Iris pigment epithelial cell (primary cell): Measurements from ENCODE around the gene CORO6.
A peak's percentile ranks its signal among the peaks of the same experiment; 100 is the strongest.

Source experiments
- DNase-seq: peaks from one replicate; pipeline ENCODE4 v3.0.0-alpha.2; 2011; ENCODE audit warnings: low read depth

The CORO6 gene

DNA sequence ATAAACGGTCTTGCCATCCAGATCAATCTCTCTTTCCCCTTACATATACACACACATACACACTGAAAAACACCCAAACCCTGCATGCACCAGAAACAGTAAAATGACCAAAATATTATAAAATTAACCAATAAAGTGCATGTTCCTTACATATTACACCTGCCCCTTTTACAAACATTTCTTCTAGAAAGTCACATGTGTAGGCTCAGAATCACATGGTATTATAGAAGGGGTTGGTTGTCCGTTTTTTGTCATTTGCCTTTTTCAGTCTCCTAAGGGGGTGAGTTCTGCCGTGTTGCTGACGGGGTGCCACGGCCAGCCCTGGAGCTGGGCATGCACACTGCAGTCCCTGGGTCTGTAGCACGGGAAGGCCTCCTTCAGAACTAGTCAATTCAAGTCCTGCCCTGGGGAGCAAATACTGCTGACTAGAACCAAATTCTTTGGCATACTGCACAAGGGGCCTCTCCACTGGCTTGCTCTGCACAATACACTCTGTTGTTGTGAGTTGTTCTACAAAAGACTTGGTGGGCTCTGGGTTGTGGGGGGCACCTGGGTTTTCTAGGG, 8.0 kb upstream of the CORO6 start:
- no peak for DNase-seq

DNA sequence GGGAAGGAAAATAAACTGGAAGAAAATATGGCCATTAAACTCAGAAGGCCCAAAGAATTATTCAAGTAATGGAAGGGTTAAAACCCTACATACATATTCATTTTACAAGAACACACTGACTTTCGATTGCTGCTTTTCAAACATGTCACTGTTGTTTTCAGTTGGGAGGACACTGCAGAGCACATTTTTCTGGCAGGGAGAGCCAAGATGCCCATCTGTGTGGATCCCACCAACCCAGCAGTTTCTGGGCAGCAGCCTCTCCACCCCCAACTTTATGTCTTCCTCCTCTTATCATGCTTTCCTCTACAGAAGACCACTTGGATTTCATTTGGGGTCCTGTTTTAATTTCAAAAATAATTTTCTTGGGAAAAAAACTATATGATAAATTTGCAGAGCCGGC, 7.1 kb upstream of the CORO6 start:
- no peak for DNase-seq

DNA sequence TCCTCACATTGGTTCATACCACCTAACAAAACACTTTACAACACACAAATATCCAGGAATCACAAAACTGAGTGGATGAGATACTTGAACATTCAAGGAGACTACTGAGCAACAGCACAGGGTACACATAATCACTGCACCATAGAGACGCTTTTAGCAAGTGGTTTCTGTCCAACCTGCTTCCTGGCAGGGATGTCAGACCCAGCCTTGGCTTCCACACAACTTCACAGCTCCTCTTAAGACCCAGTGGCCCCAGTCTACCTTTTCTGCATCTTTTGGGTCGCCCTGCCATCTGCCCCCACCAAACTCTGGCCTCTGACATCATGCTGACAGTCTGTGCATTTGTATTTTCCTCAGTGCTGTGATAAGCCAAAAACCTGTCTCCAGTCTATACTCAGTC, 5.9 kb upstream of the CORO6 start:
- DNase-seq = no peak

DNA sequence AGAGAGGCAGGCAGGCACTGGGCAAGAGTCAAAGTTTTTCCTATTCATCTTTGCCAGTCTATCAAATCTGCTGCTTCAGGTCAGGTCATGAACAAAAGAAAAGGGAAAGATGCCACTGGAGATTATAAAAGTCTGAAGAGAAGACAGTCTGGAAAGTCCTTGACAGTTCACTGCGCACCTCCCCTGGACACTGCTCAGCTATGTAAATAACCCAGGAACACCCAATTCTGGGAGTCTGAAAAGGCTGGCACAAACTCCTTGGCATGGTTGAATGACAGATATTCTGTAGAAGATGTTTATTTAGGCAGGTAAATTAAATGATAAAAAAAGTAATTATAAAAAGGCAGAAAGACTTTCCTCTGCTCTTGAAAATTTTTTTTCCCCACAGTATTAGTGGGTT, 5.2 kb upstream of the CORO6 start:
- no peak for DNase-seq

DNA sequence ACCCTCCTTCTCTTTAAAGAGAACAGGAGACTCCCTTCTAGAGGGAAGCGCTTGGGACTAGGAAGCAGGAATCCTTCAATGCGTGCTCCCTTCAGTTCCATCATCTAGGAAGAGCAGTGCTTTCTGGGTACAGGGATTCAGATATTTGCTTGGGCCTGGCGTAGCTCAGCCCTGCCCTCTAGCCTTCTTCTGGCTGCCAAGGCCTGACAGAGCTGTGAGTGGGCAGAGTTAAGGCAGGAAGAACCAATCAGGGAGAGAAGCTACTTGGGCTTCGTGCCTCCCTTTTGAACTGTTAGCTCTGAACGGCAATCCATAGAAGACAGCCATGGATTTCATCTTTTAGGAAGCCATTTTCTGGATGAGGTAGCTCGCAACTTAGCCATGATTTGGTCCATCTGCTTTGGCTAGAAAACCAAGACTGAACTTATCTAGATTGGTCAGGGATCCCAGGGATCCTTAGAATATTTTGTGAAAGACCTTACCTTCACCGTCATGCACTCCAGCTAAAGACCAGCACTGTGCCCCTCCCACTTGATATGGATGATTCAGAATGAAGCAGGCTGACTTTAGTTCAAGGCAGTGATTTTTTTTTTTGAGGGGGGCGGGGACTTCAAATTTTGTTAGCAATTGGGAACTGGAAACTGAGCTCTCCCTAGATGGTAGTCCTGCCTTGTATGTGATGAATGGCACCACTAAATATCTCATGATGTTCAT, 2.5 kb upstream of the CORO6 start:
- DNase-seq = no peak

DNA sequence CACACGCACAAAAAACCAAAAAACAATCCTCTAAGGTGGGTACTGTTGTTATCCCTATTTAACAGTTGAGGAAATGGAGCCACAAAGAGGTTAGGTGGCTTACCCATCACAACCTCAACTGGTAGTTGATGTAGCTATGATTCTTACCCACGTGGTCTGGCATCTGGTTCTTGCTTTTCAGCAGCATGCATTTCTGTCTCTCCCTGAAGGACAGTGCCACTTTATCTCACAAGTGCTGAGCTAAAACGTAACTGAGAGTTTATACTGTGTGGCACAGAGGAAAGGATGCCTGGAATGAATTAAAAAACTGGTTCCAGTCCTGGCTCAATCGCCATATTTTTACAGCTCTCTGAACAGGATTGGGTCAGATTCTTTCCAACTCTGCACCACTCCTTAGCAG, 1.9 kb upstream of the CORO6 start:
- DNase-seq = no peak

DNA sequence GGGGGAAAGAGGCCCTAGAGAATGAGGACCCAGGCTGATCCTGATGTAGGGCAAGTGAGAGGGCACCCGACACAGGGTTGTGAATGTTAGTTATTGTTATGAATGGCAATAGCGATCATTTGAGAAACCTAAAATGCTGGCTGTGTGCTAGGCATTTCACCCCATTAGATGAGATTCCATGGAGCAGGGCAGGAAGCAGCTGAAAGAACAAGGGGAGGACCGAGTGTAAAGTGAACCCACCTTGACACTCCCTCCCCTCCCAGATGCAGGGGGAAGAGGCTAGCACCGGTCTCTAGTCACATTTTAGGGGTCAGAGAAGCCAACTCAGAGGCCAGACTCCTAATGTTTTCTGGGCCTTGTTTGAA, 553 bp upstream of the CORO6 start:
- no peak for DNase-seq

DNA sequence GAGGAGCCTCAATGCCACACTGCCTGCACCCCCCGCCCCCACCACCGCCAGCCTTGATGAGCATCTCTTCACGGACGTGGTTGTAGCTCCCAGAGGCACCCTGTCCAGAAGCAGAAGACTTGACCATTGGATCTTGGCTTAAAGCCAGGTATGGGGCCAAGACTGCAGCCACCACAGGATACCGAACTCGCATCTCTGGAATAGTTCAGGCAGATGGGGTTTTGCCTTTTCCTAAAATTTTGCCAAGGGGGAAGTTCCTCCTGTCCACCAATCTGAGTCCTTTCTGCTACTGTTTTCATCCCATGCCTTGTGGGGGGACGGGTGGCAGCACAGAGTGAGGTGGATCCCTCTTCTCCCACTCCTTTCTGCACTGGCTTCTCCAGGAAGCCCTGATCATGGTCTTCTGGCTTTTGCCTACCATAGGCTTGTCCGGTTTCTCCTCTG, 939 bp downstream of the CORO6 start:
- DNase-seq = no peak

DNA sequence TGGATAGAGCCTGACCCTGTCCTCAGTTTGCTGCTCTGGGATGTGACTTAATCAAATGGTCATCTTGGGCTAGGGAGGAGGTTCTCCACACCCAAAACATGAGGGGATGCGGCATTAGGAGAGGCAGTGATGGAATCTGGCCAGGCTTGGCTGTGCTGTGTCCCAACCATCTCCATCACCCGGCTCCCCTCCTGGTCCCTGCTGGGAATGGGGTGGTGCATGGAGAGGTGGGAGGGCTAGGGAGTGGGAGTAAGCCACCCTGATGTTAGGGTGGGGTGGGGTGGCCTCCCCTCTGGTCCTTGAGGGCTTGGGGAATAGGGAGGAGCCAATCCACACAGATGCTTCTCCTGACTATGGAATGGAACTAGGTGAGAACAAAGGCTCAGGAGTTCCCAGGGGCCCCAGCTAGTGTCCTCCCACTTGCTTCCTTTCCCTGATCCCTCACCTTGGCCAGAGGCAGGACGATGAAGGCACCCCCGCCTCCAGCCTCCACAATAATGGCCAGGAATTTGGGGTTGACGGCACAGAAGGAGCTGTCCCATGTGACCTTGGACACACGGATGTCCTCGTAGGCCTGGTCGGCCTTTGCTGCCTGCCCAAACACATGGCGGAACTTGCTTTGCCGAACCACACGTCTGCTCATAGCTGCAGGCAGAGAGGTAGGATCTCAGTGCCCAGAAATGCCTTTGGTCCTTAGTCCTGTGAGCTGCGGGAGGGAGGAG, 1.8 kb downstream of the CORO6 start:
- DNase-seq = no peak

DNA sequence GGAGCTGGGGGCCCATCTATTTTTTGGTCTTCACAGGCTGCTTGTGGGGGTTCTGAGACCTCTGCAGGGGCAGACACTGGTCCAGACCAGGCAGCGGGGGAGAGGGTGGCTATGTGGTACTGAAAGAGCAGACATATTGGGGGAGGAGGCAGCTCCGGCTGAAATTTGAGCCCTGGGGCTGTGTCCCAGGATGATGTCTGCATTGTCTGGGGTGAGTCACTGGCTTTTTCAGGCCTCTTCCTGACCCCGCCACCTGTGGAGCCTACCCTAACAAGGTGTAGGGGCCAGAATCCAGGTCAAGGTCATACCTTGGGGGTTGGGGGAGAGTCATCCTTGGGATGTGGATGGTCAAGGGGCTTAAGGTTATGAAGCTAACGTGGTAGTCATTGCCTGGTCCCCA, 2.4 kb downstream of the CORO6 start:
- DNase-seq = peak; percentile 66

DNA sequence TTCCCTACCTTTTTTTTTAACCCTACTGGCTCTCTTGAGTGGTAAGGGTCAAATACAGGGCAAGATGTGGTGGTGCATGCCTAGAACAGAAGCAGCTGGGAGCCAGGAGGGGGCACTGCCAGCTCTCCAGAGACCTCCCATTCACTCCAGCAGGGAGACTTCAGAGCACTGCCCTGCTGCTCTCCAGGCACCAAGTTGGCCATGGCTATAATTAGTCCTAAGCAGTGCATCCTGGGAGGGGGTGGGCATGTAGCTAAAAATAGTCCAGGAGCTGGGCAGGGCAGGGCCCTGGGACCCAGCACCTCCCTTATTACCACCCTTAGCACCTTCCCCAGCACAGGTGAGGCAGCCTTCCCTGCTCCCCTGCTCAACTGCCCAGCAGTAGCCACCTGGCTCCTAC, 3.5 kb downstream of the CORO6 start:
- peak; percentile 53 for DNase-seq

DNA sequence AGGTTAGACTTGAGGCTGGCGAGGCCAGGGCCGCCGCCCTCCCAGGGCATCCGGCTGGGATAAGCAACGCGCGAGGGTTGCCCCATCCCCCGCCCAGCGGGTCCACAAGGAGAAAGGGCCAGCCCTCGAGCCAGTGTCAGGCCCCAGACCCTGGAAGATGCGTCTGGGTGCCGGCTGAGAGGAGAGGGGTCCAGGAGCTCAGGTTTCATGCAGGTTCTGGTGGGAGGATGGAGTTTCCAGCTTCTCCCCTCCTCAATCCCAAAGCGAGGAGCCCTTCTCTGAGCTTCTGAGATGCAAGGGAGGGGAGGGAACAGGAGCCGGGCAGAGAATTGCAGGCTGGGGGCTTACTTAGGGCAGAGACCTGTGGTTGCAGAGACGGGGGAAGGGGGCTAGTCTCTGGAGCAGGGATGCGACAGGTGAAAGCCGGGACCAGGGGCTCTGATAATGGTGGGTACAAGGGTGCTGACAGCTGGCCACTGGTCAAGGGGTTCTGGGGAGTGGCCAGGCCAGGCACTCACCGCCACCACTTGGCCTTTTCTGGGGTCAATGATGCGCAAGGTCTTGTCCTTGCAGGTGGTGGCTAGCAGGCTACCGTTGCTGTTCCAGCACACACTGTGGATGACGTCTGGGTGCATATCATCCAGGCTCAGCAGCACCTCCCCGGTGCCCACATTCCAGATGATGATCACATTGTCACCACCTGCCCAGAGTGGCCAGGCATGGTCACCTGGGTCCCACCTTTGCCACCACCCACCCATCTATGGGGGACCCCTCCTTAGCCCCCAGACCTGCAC, 4.2 kb downstream of the CORO6 start:
- no peak for DNase-seq

DNA sequence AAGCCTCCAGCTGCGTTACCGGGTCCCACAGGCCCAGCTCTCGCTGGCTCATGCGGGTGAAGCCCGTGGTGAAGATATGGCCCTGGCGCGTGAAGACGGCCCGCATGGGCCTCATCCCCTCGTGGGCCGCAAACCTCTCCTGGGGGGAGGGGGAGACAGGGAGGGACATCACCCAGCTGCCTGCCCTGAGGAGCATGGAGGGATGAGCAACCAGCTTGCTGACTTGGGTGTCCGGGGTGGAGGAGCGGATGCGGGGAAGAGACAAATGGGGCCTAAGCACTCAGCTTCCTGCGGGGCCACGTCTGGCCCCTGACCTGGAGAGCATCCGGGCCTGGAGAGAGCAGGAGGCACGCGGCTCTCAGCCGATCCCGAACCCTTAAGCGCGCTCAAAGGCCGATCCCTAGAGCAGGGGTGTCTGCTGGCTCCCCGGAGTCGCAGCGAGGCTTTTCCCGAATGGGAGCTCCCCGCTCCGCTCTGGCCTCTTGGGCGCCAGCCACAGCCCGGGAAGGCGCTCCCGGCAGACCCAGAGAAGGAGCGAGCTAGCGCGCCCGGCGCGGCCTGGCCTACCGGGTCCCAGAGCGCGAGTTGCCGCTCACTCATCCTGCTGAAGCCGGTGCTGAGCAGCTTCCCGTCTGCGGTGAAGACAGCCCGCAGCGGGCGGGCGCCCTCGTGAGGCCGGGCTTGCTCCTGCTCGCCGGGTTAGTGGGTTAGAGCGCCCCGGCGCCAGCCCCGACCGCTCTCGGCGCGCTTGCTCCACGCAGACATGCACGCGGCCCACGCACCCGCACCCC, 5.0 kb downstream of the CORO6 start:
- DNase-seq = peak; percentile 71

DNA sequence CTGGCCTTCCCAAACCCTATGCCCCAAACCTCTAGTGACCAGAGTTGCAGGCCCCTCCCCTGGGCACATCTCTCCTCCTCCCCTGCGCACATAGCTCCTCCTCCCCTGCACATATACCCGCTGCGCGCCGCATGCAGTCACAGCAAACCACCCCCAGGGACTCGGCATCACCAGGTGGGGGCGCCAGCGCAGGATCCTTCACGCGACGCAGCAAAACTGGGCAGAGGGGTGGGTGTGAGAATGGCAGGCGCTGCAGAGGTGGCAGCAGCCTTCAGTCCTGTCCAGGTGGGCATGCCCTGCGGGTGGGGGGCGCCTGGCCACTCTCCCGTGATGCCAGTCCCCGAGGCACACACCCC, 5.6 kb downstream of the CORO6 start:
- peak; percentile 79 for DNase-seq

DNA sequence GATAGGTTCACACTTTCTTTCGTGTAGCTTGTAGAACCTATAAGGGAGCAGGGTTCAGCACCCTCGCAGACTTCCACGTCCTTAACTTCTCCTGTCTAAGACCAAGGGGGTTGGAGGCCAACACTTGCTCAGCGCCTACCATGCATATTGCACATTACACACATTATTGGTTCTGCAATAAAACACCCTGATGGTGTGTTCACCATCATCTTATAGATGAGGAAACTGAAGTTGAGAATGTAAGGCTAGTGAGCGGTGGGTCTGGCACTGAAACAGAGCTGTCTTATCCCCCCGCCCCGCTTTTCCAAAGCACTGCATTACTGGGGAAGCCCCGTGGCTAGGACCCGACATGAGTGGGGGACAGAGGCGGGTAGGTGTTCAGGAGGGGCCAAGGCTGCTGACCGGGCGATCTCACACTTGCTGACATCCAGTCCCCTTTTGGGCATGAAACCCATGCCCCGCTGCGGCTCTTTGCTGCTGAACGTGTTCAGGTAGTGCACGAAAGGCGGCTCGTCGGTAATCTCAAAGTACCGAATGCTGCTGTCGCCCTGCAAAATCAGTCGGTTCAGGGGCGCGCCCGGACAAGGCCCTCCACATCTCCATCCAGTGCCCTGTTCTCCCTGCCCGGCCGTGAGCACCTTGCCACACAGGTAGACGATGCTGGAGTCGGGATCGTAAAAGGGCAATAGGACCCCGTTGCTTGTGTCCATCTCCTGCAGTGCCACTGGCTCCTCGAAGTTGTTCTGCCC, 6.2 kb downstream of the CORO6 start:
- no peak for DNase-seq

DNA sequence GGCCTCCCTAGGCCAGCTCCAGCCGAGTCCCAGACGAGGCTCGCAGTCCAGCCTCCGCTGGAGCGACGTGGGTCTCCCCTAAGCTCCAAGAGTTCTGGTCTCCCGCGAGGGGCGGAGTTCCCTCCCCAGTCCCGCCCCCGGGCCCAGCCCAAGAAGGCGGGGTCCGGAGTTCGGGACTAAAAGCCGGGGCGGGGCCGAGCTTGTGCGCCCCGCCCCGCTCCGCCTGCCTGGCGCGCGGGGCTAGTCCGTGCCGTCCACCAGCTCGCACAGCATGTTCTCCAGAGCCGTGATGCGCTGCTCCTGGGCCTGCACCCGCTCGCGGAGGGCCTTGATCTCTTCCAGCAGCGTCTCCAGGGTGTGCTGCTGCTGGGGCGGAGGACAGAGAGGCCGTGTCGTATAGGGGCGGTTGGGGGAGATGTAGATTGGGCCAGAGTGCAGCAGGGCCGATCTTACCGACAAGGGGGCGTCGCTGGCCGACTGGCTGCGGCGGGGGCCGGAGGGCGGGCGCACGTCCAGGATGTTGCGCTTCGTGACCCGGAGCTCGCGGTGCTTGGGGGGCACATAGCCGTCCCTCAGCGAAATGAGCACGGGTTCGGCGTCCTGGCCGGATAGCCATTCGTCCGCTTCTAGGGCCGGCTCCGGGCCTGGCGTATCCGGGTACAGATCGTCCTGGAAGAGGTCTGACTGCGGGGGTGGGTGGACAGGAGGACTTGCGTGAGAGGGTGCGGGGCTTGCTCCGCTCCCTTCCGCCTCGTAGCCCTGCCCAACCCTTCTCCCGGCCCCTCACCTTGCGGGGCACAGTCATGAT, 7.0 kb downstream of the CORO6 start:
- DNase-seq = peak; percentile 88

DNA sequence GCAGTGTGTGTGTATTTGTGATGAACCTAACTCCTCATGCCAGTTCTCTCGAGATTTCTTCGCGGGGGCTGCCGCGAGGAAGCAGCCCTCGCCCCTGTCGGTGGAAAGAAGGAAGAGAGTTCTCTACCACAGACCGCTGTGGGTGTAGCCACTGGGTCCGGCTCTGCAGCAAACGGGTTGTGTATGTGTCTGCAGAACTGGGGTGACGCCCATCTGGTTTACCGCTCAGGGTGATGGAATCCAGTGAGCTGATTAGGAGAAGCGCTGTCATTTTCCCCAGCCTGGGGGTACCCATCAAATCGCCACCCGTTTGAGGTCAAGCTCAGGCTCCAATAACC, 7.7 kb downstream of the CORO6 start:
- DNase-seq = peak; percentile 40

DNA sequence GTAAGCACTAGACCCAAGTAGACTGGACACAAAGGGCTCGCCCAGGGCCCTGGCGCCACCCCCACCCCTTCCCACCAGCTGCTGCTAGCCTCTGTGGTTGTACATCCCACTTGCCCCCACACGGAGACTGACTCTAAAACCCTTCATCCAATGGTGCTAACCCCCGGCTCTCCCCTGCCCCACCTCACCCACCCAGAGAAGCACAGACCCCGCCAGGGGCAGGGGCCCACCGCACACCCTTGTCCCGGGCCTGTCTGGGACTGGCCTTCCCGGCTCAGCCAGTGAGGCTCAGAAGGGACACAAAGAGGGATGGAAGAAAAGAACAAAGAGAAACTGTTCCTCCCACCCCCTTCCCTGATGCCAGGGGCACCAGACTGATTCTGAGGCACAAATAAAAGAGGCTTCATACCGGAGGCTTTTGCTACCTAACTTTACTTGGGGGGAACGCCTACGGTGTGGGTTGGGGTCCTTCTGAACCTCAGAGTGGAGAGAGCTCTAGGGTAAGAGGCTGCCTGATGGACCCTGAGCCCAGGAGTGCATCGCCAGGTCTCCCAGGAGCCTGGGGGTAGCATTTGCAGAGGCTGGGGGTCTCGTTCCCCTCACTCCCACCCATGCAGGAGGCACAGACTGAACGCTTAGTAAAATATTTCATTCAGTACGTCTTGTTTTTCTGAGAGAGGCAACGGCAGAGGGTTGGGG, 8.2 kb downstream of the CORO6 start:
- no peak for DNase-seq

DNA sequence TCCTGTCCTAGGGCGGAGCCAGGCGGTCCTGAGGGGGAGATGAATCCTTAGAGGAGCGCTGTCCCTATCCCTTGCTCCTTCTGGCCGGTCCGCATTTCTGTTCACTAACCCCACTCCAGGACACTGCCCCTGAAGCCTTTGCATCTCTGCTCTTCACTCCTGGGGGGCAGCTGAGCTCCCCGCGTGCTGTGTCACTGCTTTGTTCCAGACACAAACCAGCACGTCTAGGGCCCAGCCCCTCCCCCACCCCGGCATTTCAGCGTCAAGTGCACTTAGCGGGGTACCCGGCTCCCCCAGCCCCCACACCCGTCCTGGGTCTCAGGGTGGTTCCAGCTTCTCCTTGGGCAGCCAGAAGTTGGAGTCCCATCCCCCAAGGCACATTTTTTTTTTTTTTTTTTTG, 8.9 kb downstream of the CORO6 start:
- DNase-seq = no peak

DNA sequence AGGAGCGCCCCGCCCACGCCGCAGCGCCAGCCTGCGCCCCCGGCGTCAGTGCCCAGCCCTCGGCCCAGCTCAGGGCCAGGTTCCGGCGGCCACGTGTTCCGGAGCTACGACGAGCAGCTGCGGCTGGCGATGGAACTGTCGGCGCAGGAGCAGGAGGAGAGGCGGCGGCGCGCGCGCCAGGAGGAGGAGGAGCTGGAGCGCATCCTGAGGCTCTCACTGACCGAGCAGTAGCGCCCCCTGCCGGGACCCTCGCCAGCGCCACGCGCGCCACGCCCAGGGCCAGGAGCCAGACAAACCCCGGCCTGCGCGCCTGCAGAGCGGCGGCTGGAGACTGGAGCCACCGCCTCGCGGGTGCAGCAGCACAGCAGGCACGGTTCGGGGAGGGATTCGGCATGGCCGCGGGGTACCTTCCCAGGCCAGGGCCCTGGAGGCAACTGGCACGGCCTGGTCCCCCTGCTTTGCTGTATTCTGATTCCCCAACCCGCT, 9.3 kb downstream of the CORO6 start:
- peak; percentile 89 for DNase-seq
